ENCODE measurements around the gene TUBA4A. TPM values are rescaled to one million over a fixed set of nuclear protein-coding genes. Genes with fewer than 3 reads are reported as not detected.
A peak's percentile ranks its signal among the peaks of the same experiment; 100 is the strongest.
"Not testable (repeated sequence)": the region's sequence is repeated elsewhere in the genome, so short reads cannot be mapped to it uniquely, and the experiment has no call there.

TUBA4A gene
- total RNA-seq, 2 donors from 2014 or later, result 17.8 to 20.2 TPM

- DNase-seq (no peak), ATAC-seq (no peak)
- no peaks in the 10 kb centered on the region for H3K4me1 ChIP-seq
- intact Hi-C loops (cut with DNase I), result no loop called here
- H3K27ac ChIP-seq, result no peak overlapping the region
- no peaks in the 10 kb centered on the region for H3K9me3 ChIP-seq
- no peaks in the 10 kb centered on the region for H3K36me3 ChIP-seq (replicated peaks in 1 of 2; ENCODE audit: insufficient read depth in 1 of 2, low read depth in 2 of 2)
- WGBS, 2 donors, result 53 to 72% methylated on average over 5 of the region's 5 CpGs
- TF ChIP-seq POLR2A (IDR thresholded peaks at IDR 0.05) (no peak), CTCF (IDR thresholded peaks at IDR 0.05) (no peak)
- no peak overlapping the region for H3K4me3 ChIP-seq
- no peaks in the 10 kb centered on the region for H3K27me3 ChIP-seq
These were observed 7.5 kb upstream of the TUBA4A start for GRCh38 chr2:219261024-219261855.

GRCh38 chr2:219258942-219259341 is 5.2 kb upstream of the TUBA4A start:
- 82 to 90% methylated on average over 10 of the region's 10 CpGs for WGBS, 2 donors
- H3K9me3 ChIP-seq; DNase-seq; H3K36me3 ChIP-seq (replicated peaks in 1 of 2; ENCODE audit: insufficient read depth in 1 of 2, low read depth in 2 of 2); H3K4me1 ChIP-seq; H3K27ac ChIP-seq; intact Hi-C loops (cut with DNase I); ATAC-seq; H3K27me3 ChIP-seq; H3K4me3 ChIP-seq: not testable (repeated sequence)

GRCh38 chr2:219254590-219255201 is 978 bp upstream of the TUBA4A start:
- ATAC-seq (peak; percentile 4), DNase-seq (no peak)
- peaks cover 46% of the 10 kb centered on the region for H3K4me1 ChIP-seq
- H3K27me3 ChIP-seq, result no peaks in the 10 kb centered on the region
- intact Hi-C loops (cut with DNase I), result no loop called here
- WGBS, 2 donors, result 19 to 44% methylated on average over 6 to 11 of the region's 12 CpGs
- peak overlapping the region; percentile 20 to 67 for H3K4me3 ChIP-seq
- peak overlapping the region; percentile 77 to 96 (median 86) for H3K27ac ChIP-seq
- TF ChIP-seq CTCF (IDR thresholded peaks at IDR 0.05), result no peak
- TF ChIP-seq POLR2A (IDR thresholded peaks at IDR 0.05), result no peak
- H3K36me3 ChIP-seq (replicated peaks in 1 of 2; ENCODE audit: insufficient read depth in 1 of 2, low read depth in 2 of 2), result peaks cover 0 to 2% of the 10 kb centered on the region in 2 donors
- no peaks in the 10 kb centered on the region for H3K9me3 ChIP-seq

- intact Hi-C loops (cut with DNase I), result no loop called here
- 2 to 5% methylated on average over 25 to 49 of the region's 49 CpGs for WGBS, 2 donors
- H3K9me3 ChIP-seq, result no peaks in the 10 kb centered on the region
- ATAC-seq (peak; percentile 2), DNase-seq (peak; percentile 48 to 59 (median 52))
- peak within 1 kb of the TSS; percentile 20 to 67 for H3K4me3 ChIP-seq
- peak within 1 kb of the TSS; percentile 77 to 96 (median 86) for H3K27ac ChIP-seq
- peaks cover 0 to 2% of the 10 kb centered on the region in 2 donors for H3K36me3 ChIP-seq (replicated peaks in 1 of 2; ENCODE audit: insufficient read depth in 1 of 2, low read depth in 2 of 2)
- no peak for TF ChIP-seq CTCF (IDR thresholded peaks at IDR 0.05)
- no peak for TF ChIP-seq POLR2A (IDR thresholded peaks at IDR 0.05)
- no peaks in the 10 kb centered on the region for H3K27me3 ChIP-seq
- H3K4me1 ChIP-seq, result peaks cover 62% of the 10 kb centered on the region
These were observed 592 bp downstream of the TUBA4A start, which contains the start of gene TUBA4B for GRCh38 chr2:219252900-219253752. Gene TUBA4B (plus strand): TSS chr2:219253243. CDS start chr2:219253408, 165 bp downstream.

GRCh38 chr2:219252570-219252899 is 1.2 kb downstream of the TUBA4A start:
- H3K9me3 ChIP-seq, result no peaks in the 10 kb centered on the region
- peak overlapping the region; percentile 77 to 96 (median 86) for H3K27ac ChIP-seq
- WGBS, 2 donors, result 12 to 18% methylated on average over 9 of the region's 9 CpGs
- DNase-seq, result peak in 1 of 4 donors; percentile 35
- peaks cover 0 to 2% of the 10 kb centered on the region in 2 donors for H3K36me3 ChIP-seq (replicated peaks in 1 of 2; ENCODE audit: insufficient read depth in 1 of 2, low read depth in 2 of 2)
- peak overlapping the region; percentile 17 to 67 for H3K4me3 ChIP-seq
- no peaks in the 10 kb centered on the region for H3K27me3 ChIP-seq
- no peak for TF ChIP-seq CTCF (IDR thresholded peaks at IDR 0.05)
- TF ChIP-seq POLR2A (IDR thresholded peaks at IDR 0.05), result no peak
- peaks cover 68% of the 10 kb centered on the region for H3K4me1 ChIP-seq
- intact Hi-C loops (cut with DNase I), result no loop called here
- no peak for ATAC-seq
